Cardiac fibroblast (primary cell): ENCODE results near the gene OR2T11.
A peak's percentile ranks its signal among the peaks of the same experiment; 100 is the strongest.
"Not testable (repeated sequence)": the region's sequence is repeated elsewhere in the genome, so short reads cannot be mapped to it uniquely, and the experiment has no call there.

Experiments used
- DNase-seq, 2 donors: peaks; one replicate each; pipeline versions ENCODE4 v3.0.0 to v3.0.0-alpha.2; 2010; ENCODE audit warnings: low read depth in 2 of 2
- H3K4me3 ChIP-seq, 2 donors: replicated peaks in 1 of 2; 1 replicate in 1 of 2; 2 replicates in 1 of 2; pipeline ENCODE4 v1.5.1; 2011; ENCODE audit warnings: low read depth in 2 of 2, low read length in 2 of 2, mild to moderate bottlenecking in 2 of 2, moderate library complexity in 1 of 2
- TF ChIP-seq, protein P1 (sequence below): IDR thresholded peaks from one replicate; pipeline ENCODE4 v1.5.1; 2011; ENCODE audit warnings: low read depth, mild to moderate bottlenecking, low read length, inconsistent platforms

The OR2T11 gene

GRCh38 chr1:248634991-248635390 lies at the start of gene OR2T11:
Gene OR2T11, minus strand, starts transcription at chr1:248635091. Its CDS starts 7,963 bp downstream, at chr1:248627128.
- not testable (repeated sequence) for H3K4me3 ChIP-seq, DNase-seq

GRCh38 chr1:248681651-248682050 lies 46.8 kb upstream of the OR2T11 start:
- H3K4me3 ChIP-seq: no peak overlapping the region
- no peak for DNase-seq
- TF ChIP-seq, protein P1, sequence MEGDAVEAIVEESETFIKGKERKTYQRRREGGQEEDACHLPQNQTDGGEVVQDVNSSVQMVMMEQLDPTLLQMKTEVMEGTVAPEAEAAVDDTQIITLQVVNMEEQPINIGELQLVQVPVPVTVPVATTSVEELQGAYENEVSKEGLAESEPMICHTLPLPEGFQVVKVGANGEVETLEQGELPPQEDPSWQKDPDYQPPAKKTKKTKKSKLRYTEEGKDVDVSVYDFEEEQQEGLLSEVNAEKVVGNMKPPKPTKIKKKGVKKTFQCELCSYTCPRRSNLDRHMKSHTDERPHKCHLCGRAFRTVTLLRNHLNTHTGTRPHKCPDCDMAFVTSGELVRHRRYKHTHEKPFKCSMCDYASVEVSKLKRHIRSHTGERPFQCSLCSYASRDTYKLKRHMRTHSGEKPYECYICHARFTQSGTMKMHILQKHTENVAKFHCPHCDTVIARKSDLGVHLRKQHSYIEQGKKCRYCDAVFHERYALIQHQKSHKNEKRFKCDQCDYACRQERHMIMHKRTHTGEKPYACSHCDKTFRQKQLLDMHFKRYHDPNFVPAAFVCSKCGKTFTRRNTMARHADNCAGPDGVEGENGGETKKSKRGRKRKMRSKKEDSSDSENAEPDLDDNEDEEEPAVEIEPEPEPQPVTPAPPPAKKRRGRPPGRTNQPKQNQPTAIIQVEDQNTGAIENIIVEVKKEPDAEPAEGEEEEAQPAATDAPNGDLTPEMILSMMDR: no peak

DNA sequence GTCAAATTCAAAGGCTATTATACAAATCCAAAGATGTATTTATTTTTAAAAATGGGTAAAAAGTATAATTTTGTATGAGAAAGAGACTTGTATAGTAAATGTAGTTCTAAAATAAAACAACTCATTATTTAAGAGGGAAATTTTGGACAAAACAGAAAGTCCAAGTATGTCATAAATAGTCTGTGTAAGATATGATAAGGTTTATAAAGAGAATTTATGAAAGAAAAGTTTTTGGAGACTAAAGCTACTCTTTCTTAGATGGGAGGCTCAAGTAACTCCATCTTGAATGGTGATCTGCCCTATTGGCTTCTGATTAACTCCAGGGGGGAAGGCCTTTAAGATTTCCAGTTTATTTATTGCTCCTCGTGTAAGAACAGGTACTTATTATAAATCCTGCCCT lies 35.1 kb upstream of the OR2T11 start:
- TF ChIP-seq, protein P1: no peak
- DNase-seq: peak in 1 of 2 donors; percentile 10
- H3K4me3 ChIP-seq: no peak overlapping the region

DNA sequence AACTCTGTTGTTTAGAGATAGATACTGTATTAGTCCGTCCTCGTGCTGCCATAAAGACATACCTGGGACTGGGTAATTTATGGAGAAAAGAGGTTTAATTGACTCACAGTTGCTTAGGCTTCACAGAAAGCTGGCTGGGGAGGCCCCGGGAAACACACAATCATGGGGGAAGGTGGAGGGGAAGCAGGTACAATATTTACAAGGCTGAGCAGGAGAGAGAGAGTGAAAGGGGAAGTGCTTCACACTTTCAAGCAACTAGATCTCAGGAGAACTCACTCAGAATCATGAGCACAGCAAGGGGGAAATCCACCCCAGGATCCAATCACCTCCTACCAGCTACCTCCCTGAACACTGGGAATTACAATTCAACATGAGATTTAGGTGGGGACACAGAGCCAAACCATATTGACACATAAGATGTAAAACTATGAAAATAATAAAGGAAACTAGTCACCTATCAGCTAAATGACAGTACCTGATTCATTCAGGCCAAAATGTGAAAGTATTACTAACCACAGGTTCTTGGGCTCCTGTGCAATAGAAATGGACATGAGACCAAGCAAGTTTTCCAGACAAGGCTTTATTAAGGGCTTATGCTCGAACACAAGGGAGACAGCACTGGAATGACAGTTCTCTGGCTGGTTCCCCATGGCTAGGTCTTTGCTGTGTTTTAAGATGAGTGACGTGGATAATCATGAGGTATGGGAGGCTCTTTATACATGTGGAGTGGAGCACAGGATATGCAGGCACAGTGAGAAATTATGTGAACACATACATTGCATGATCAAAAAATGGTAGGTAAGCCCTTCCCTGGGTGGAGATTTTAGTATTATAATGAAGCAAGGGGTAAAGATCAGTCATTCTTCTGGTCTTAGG lies 28.8 kb upstream of the OR2T11 start:
- DNase-seq, H3K4me3 ChIP-seq: not testable (repeated sequence)

GRCh38 chr1:248656797-248657196 lies 21.9 kb upstream of the OR2T11 start:
- H3K4me3 ChIP-seq, DNase-seq: not testable (repeated sequence)

GRCh38 chr1:248655354-248655753 lies 20.5 kb upstream of the OR2T11 start, which contains the start of gene OR2T27:
Gene OR2T27, minus strand, starts transcription at chr1:248655528. Its CDS starts 4,644 bp downstream, at chr1:248650884.
- H3K4me3 ChIP-seq, DNase-seq: not testable (repeated sequence)

DNA sequence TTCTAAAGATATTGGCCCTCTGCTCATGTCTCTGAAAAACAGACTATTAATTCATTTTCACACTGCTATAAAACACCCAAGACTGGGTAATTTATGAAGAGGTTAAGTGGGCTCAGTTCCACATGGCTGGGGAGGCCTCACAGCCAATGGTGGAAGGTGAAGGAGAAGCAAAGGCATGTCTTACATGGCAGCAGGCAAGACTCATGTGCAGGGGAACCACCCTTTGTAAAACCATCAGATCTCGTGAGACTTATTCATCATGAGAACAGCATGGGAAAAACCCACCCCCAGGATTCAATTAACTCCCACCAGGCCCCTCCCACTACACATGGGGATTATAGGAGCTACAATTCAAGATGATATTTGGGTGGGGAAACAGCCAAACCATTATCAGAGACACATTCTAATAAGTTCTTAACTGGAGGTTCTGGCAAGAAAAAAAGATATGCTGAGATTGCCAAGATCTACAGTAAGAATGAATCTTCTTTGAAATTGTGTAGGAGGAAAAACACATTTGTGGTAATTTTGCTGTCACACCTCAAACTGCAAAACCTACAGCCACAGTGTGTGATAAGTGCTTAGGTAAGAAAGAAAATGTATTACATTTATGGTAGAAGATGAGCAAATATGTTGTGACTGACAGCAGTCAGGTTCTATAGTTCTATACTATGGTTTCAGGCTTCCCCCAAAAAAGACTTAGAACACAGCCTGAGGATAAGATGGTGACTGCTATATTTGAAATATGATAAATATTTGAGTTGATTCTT lies 14.1 kb upstream of the OR2T11 start:
- DNase-seq: not testable (repeated sequence)

GRCh38 chr1:248645178-248645577 lies 10.3 kb upstream of the OR2T11 start, which contains the start of gene OR2T35:
Gene OR2T35, minus strand, starts transcription at chr1:248645278. Its CDS starts 6,020 bp downstream, at chr1:248639258.
- not testable (repeated sequence) for DNase-seq, H3K4me3 ChIP-seq

More for the DNA sequence above, 14.1 kb upstream of the OR2T11 start:
- H3K4me3 ChIP-seq: not testable (repeated sequence)

GRCh38 chr1:248642971-248643651 lies 8.2 kb upstream of the OR2T11 start:
- H3K4me3 ChIP-seq, DNase-seq: not testable (repeated sequence)

DNA sequence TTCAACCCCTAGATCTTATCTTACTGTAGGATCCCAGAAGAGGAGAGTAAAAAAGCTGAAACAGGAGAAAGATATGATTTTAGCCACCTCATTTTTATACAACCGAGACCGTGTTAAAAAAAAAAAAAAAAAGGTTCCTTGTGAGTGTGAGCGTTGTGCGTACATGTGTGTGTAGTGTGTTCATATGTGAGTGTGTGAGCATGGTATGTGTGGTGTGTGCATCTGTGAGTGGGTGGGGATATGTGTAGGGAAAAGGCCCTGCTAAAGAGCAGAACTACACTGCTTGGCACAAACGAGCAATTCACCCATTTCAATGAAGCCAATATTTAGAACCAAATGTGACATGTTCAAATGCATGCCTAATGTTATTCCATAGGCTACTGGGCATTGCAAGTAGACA lies 6.7 kb upstream of the OR2T11 start:
- not testable (repeated sequence) for H3K4me3 ChIP-seq, DNase-seq

GRCh38 chr1:248640906-248641305 lies 6.0 kb upstream of the OR2T11 start:
- not testable (repeated sequence) for DNase-seq, H3K4me3 ChIP-seq

- not testable (repeated sequence) for H3K4me3 ChIP-seq, DNase-seq
These were observed 4.8 kb upstream of the OR2T11 start for GRCh38 chr1:248639652-248640051.

- not testable (repeated sequence) for DNase-seq, H3K4me3 ChIP-seq
These were observed 1.7 kb upstream of the OR2T11 start for GRCh38 chr1:248636612-248637011.
